HEK293 (cell line): ENCODE data around the gene CDC42SE1.

Experiments
- EGR2 ChIP-seq: fragments of 450-650 bp; formaldehyde crosslinking; IDR thresholded peaks from 2 replicates; pipeline ENCODE4 v1.5.1; 2016; ENCODE audit warnings: low read depth, missing biosample characterization, missing genetic modification characterization
- GLI4 ChIP-seq: fragments of 450-650 bp; formaldehyde crosslinking; IDR thresholded peaks from 2 replicates; pipeline ENCODE4 v1.5.1; 2016; ENCODE audit warnings: missing biosample characterization, missing genetic modification characterization
- MEIS1 ChIP-seq: sonication (generic); formaldehyde crosslinking; IDR thresholded peaks from 2 replicates; pipeline ENCODE4 v1.8.1; 2022; ENCODE audit warnings: missing genetic modification reagents, mild to moderate bottlenecking, borderline replicate concordance
- ZBTB6 ChIP-seq: fragments of 450-650 bp; formaldehyde crosslinking; IDR thresholded peaks from 2 replicates; pipeline ENCODE4 v1.5.1; 2017; ENCODE audit warnings: missing biosample characterization, missing genetic modification characterization
- ZFP41 ChIP-seq: fragments of 450-650 bp; formaldehyde crosslinking; IDR thresholded peaks from 2 replicates; pipeline ENCODE4 v1.5.1; 2016; ENCODE audit warnings: missing biosample characterization, missing genetic modification characterization, borderline replicate concordance
- ZNF138 ChIP-seq: fragments of 450-650 bp; formaldehyde crosslinking; IDR thresholded peaks from 2 replicates; pipeline ENCODE4 v1.5.1; 2016; ENCODE audit warnings: missing biosample characterization, missing genetic modification characterization, borderline replicate concordance
- ZNF16 ChIP-seq: fragments of 450-650 bp; formaldehyde crosslinking; IDR thresholded peaks from 2 replicates; pipeline ENCODE4 v1.5.1; 2016; ENCODE audit warnings: low read depth, missing biosample characterization, missing genetic modification characterization
- ZNF221 ChIP-seq: fragments of 450-650 bp; formaldehyde crosslinking; IDR thresholded peaks from 2 replicates; pipeline ENCODE4 v1.5.1; 2017; ENCODE audit warnings: missing biosample characterization, missing genetic modification characterization, borderline replicate concordance
- ZNF274 ChIP-seq, 2 experiments: fragments of 200-500 bp in 1 of 2; fragments of 450-650 bp in 1 of 2; sonication (Bioruptor generic) in 1 of 2; formaldehyde crosslinking in 1 of 2; IDR thresholded peaks; 2 replicates each; pipeline versions ENCODE4 v1.5.1 to v1.6.1; 2014 to 2016; ENCODE audit warnings: borderline replicate concordance in 1 of 2, inconsistent platforms in 1 of 2, low read length in 1 of 2, missing biosample characterization in 1 of 2, missing genetic modification characterization in 1 of 2
- ZNF280D ChIP-seq: fragments of 450-650 bp; formaldehyde crosslinking; IDR thresholded peaks from 2 replicates; pipeline ENCODE4 v1.5.1; 2016; ENCODE audit warnings: missing biosample characterization, missing genetic modification characterization
- ZNF341 ChIP-seq: fragments of 450-650 bp; formaldehyde crosslinking; IDR thresholded peaks from 2 replicates; pipeline ENCODE4; 2016; ENCODE audit warnings: low read depth, missing biosample characterization, missing genetic modification characterization
- ZNF354C ChIP-seq: fragments of 450-650 bp; formaldehyde crosslinking; IDR thresholded peaks from 2 replicates; pipeline ENCODE4 v1.5.1; 2016; ENCODE audit warnings: missing biosample characterization, missing genetic modification characterization, low read depth, borderline replicate concordance
- ZNF362 ChIP-seq: fragments of 450-650 bp; formaldehyde crosslinking; IDR thresholded peaks from 2 replicates; pipeline ENCODE4 v1.5.1; 2016; ENCODE audit warnings: missing biosample characterization, missing genetic modification characterization
- ZNF501 ChIP-seq: fragments of 450-650 bp; formaldehyde crosslinking; IDR thresholded peaks from 2 replicates; pipeline ENCODE4 v1.5.1; 2016; ENCODE audit warnings: missing biosample characterization, missing genetic modification characterization
- ZNF529 ChIP-seq: fragments of 450-650 bp; formaldehyde crosslinking; IDR thresholded peaks from 2 replicates; pipeline ENCODE4 v1.5.1; 2017; ENCODE audit warnings: missing genetic modification characterization, missing biosample characterization; ENCODE audit not compliant: insufficient replicate concordance
- ZNF571 ChIP-seq: fragments of 450-650 bp; formaldehyde crosslinking; IDR thresholded peaks from 2 replicates; pipeline ENCODE4 v1.5.0; 2017; ENCODE audit warnings: missing biosample characterization, missing genetic modification characterization
- ZNF677 ChIP-seq: fragments of 450-650 bp; IDR thresholded peaks from 2 replicates; pipeline ENCODE4 v1.5.0; 2018; ENCODE audit warnings: missing biosample characterization, mild to moderate bottlenecking, missing genetic modification characterization, moderate library complexity
- ZNF768 ChIP-seq: fragments of 450-650 bp; formaldehyde crosslinking; IDR thresholded peaks from 2 replicates; pipeline ENCODE4 v1.5.1; 2018; ENCODE audit warnings: missing biosample characterization, mild to moderate bottlenecking, missing genetic modification characterization
- ZNF791 ChIP-seq: fragments of 450-650 bp; formaldehyde crosslinking; IDR thresholded peaks from 2 replicates; pipeline ENCODE4 v1.5.1; 2016; ENCODE audit warnings: missing biosample characterization, missing genetic modification characterization
- ZSCAN18 ChIP-seq: fragments of 450-650 bp; formaldehyde crosslinking; IDR thresholded peaks from 2 replicates; pipeline ENCODE4 v1.5.1; 2016; ENCODE audit warnings: missing biosample characterization, missing genetic modification characterization
- ZXDB ChIP-seq: fragments of 450-650 bp; formaldehyde crosslinking; IDR thresholded peaks from 2 replicates; pipeline ENCODE4 v1.5.1; 2016; ENCODE audit warnings: missing biosample characterization, missing genetic modification characterization
- TF ChIP-seq, protein P1 (sequence below): fragments of 450-650 bp; formaldehyde crosslinking; IDR thresholded peaks from 2 replicates; pipeline ENCODE4 v1.5.1; 2016; ENCODE audit warnings: missing biosample characterization, missing genetic modification characterization
- TF ChIP-seq, protein P2 (sequence below): fragments of 450-650 bp; formaldehyde crosslinking; IDR thresholded peaks from 2 replicates; pipeline ENCODE4 v1.5.1; 2016; ENCODE audit warnings: missing biosample characterization, missing genetic modification characterization, borderline replicate concordance

CDC42SE1 gene

DNA sequence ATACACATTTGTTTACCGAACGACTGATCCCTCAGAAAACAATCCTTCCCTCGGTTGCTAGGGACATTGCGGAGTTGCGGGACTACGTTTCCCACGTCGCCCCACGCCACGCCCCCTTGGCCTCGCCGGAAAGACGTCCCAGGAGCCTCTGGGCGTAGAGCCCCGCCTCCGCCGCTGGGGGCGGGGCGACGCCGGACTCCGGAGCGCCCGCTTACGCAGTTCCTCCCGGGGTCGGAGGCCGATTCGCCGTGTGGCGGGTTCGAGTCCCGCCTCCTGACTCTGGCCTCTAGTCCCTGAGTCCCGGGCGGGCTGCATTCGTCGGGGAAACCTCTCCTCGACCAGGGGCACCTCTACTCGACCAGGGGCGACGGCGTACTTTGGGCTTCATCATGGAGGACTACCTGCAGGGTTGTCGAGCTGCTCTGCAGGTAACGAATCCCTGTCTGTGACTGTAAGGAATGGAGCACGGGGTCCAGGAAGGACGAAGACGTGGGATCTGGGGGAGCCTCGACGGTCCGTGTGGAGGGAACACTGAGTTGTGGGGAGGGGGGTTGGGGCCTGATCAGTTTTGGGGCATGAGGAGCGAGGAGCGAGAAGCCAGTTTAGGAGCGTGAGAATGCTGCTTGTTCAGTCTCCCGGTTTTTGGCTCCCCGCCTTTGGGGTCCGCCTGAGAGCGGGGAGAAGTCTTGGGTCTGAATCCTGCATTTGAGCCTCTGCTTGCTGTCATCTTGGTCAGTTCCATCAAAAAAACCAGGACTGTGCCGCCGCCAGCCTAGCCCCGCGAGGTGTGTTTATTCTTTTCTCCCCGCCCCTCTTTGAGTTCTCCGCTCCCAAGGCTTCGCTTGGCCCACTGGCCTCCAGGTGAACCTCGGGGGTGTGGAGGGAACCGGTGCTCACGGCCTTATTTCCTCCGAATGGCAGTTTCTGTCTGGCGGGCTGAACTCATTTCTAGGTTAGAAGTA, 50.9 kb downstream of the CDC42SE1 start, which contains the start of gene PRUNE1 (continued):
- TF ChIP-seq, protein P1, sequence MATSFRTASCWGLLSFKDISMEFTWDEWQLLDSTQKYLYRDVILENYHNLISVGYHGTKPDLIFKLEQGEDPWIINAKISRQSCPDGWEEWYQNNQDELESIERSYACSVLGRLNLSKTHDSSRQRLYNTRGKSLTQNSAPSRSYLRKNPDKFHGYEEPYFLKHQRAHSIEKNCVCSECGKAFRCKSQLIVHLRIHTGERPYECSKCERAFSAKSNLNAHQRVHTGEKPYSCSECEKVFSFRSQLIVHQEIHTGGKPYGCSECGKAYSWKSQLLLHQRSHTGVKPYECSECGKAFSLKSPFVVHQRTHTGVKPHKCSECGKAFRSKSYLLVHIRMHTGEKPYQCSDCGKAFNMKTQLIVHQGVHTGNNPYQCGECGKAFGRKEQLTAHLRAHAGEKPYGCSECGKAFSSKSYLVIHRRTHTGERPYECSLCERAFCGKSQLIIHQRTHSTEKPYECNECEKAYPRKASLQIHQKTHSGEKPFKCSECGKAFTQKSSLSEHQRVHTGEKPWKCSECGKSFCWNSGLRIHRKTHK (tag by site-specific recombination): no peak
- TF ChIP-seq ZNF529 (tag by site-specific recombination) (no peak), ZFP41 (tag by site-specific recombination) (no peak), ZNF362 (tag by site-specific recombination) (no peak), EGR2 (peak; percentile 49; the same call in 1 of the 2 replicates), ZXDB (tag by site-specific recombination) (peak; percentile 89), ZSCAN18 (tag by site-specific recombination) (no peak), ZNF677 (no peak), ZNF221 (tag by site-specific recombination) (no peak), ZNF791 (tag by site-specific recombination) (no peak), ZNF354C (tag by site-specific recombination) (no peak), ZNF274 (IDR thresholded peaks at IDR 0.05; ENCODE audit: low read length) (no peak), ZNF274 (tag by site-specific recombination; IDR thresholded peaks at IDR 0.05; ENCODE audit: borderline replicate concordance) (no peak), MEIS1 (CRISPR knock-in tag) (no peak), ZNF501 (tag by site-specific recombination) (peak; percentile 90), ZNF768 (tag by site-specific recombination) (no peak), ZBTB6 (tag by site-specific recombination) (no peak), ZNF280D (tag by site-specific recombination) (no peak), ZNF16 (tag by site-specific recombination) (0 out of 2 replicates have a peak, but pooled peaks have one; percentile 9), ZNF571 (tag by site-specific recombination) (no peak), ZNF138 (no peak), ZNF341 (tag by site-specific recombination) (no peak), GLI4 (tag by site-specific recombination) (no peak)
- TF ChIP-seq, protein P2, sequence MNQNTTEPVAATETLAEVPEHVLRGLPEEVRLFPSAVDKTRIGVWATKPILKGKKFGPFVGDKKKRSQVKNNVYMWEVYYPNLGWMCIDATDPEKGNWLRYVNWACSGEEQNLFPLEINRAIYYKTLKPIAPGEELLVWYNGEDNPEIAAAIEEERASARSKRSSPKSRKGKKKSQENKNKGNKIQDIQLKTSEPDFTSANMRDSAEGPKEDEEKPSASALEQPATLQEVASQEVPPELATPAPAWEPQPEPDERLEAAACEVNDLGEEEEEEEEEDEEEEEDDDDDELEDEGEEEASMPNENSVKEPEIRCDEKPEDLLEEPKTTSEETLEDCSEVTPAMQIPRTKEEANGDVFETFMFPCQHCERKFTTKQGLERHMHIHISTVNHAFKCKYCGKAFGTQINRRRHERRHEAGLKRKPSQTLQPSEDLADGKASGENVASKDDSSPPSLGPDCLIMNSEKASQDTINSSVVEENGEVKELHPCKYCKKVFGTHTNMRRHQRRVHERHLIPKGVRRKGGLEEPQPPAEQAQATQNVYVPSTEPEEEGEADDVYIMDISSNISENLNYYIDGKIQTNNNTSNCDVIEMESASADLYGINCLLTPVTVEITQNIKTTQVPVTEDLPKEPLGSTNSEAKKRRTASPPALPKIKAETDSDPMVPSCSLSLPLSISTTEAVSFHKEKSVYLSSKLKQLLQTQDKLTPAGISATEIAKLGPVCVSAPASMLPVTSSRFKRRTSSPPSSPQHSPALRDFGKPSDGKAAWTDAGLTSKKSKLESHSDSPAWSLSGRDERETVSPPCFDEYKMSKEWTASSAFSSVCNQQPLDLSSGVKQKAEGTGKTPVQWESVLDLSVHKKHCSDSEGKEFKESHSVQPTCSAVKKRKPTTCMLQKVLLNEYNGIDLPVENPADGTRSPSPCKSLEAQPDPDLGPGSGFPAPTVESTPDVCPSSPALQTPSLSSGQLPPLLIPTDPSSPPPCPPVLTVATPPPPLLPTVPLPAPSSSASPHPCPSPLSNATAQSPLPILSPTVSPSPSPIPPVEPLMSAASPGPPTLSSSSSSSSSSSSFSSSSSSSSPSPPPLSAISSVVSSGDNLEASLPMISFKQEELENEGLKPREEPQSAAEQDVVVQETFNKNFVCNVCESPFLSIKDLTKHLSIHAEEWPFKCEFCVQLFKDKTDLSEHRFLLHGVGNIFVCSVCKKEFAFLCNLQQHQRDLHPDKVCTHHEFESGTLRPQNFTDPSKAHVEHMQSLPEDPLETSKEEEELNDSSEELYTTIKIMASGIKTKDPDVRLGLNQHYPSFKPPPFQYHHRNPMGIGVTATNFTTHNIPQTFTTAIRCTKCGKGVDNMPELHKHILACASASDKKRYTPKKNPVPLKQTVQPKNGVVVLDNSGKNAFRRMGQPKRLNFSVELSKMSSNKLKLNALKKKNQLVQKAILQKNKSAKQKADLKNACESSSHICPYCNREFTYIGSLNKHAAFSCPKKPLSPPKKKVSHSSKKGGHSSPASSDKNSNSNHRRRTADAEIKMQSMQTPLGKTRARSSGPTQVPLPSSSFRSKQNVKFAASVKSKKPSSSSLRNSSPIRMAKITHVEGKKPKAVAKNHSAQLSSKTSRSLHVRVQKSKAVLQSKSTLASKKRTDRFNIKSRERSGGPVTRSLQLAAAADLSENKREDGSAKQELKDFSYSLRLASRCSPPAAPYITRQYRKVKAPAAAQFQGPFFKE (tag by site-specific recombination): no peak
